Neural progenitor cell (in vitro differentiated cells): ENCODE data around the gene VPS16. TPM values are rescaled to one million over a fixed set of nuclear protein-coding genes. Genes with fewer than 3 reads are reported as not detected.

Experiments used
- DNase-seq: peaks from one replicate; pipeline ENCODE4 v3.0.0-alpha.2; 2016; ENCODE audit warnings: low spot score
- H2AFZ ChIP-seq: fragments of 200-600 bp; sonication (generic); replicated peaks from 2 replicates; pipeline ENCODE4 v1.6.1; 2016; ENCODE audit warnings: antibody characterized with exemption
- H3F3A ChIP-seq: fragments of 200-600 bp; sonication (generic); 2 replicates; pipeline ENCODE4 v1.6.1; 2016; ENCODE audit warnings: antibody characterized with exemption, low read depth
- H3K27ac ChIP-seq: fragments of 200-600 bp; sonication (generic); 2 replicates; pipeline ENCODE4 v1.5.1; 2016; ENCODE audit warnings: mild to moderate bottlenecking
- H3K27me3 ChIP-seq: fragments of 200-600 bp; sonication (generic); 2 replicates; pipeline ENCODE4 v1.6.1; 2016; ENCODE audit warnings: mild to moderate bottlenecking, moderate library complexity
- H3K36me3 ChIP-seq: fragments of 200-600 bp; sonication (generic); 2 replicates; pipeline ENCODE4 v1.5.1; 2016
- H3K4me1 ChIP-seq: fragments of 200-600 bp; sonication (generic); 2 replicates; pipeline ENCODE4 v1.6.1; 2016; ENCODE audit warnings: mixed run types
- H3K4me2 ChIP-seq: fragments of 200-600 bp; sonication (generic); 2 replicates; pipeline ENCODE4 v1.6.1; 2016
- H3K4me3 ChIP-seq: fragments of 200-600 bp; sonication (generic); 2 replicates; pipeline ENCODE4 v1.5.1; 2016
- H3K79me2 ChIP-seq: fragments of 200-600 bp; sonication (generic); 2 replicates; pipeline ENCODE4 v1.6.1; 2016; ENCODE audit warnings: low read depth
- H3K9ac ChIP-seq: fragments of 200-600 bp; sonication (generic); 2 replicates; pipeline ENCODE4 v1.6.1; 2016
- H3K9me3 ChIP-seq: fragments of 200-600 bp; sonication (generic); 2 replicates; pipeline ENCODE4 v1.5.1; 2016; ENCODE audit warnings: low read depth
- H4K20me1 ChIP-seq: fragments of 200-600 bp; sonication (generic); 2 replicates; pipeline ENCODE4 v1.6.1; 2016; ENCODE audit warnings: low read depth
- H3K27ac Mint-ChIP-seq: 3 replicates; pipeline ENCODE4 v1.8.0; 2021; ENCODE audit warnings: mixed read lengths
- H3K27me3 Mint-ChIP-seq: 2 replicates; pipeline ENCODE4 v1.8.0; 2022; ENCODE audit warnings: low read depth, mild to moderate bottlenecking, inconsistent platforms, moderate library complexity, mixed read lengths; ENCODE audit not compliant: insufficient read depth
- H3K36me3 Mint-ChIP-seq: 3 replicates; pipeline ENCODE4 v1.8.0; 2021; ENCODE audit warnings: mixed read lengths
- H3K4me1 Mint-ChIP-seq: 3 replicates; pipeline ENCODE4 v1.8.0; 2021; ENCODE audit warnings: mixed read lengths
- H3K4me3 Mint-ChIP-seq: 3 replicates; pipeline ENCODE4 v1.8.0; 2021; ENCODE audit warnings: mild to moderate bottlenecking, moderate library complexity, mixed read lengths
- H3K9me3 Mint-ChIP-seq: 3 replicates; pipeline ENCODE4 v1.8.0; 2020; ENCODE audit warnings: mixed read lengths
- EZH2 ChIP-seq: fragments of 200-600 bp; sonication (generic); IDR thresholded peaks from 2 replicates; pipeline ENCODE4 v1.6.1; 2017; ENCODE audit warnings: antibody characterized with exemption, mild to moderate bottlenecking, moderate library complexity
- EZH2phosphoT487 ChIP-seq: fragments of 200-600 bp; sonication (generic); IDR thresholded peaks from 2 replicates; pipeline ENCODE4 v1.6.1; 2017; ENCODE audit warnings: antibody characterized with exemption
- total RNA-seq: library from RNA; depleted of rRNA; stranded (reverse); fragments of >200 nt; gene quantifications from 2 replicates; pipeline ENCODE4 v1.2.3, GENCODE V29; 2015; ENCODE audit warnings: low replicate concordance
- TF ChIP-seq, protein P1 (sequence below): fragments of 200-600 bp; sonication (generic); IDR thresholded peaks from 2 replicates; pipeline ENCODE4 v1.5.1; 2017; ENCODE audit warnings: antibody characterized with exemption, mild to moderate bottlenecking

The VPS16 gene
- total RNA-seq, 1 donor from 2014 or later = 27.6 TPM

GRCh38 chr20:2873010-2873746 lies 32.6 kb downstream of the VPS16 start, which contains the start of gene PTPRA:
Gene PTPRA (plus strand): TSS chr20:2873481. CDS start chr20:2964278, 90,797 bp downstream.
- TF ChIP-seq, protein P1, sequence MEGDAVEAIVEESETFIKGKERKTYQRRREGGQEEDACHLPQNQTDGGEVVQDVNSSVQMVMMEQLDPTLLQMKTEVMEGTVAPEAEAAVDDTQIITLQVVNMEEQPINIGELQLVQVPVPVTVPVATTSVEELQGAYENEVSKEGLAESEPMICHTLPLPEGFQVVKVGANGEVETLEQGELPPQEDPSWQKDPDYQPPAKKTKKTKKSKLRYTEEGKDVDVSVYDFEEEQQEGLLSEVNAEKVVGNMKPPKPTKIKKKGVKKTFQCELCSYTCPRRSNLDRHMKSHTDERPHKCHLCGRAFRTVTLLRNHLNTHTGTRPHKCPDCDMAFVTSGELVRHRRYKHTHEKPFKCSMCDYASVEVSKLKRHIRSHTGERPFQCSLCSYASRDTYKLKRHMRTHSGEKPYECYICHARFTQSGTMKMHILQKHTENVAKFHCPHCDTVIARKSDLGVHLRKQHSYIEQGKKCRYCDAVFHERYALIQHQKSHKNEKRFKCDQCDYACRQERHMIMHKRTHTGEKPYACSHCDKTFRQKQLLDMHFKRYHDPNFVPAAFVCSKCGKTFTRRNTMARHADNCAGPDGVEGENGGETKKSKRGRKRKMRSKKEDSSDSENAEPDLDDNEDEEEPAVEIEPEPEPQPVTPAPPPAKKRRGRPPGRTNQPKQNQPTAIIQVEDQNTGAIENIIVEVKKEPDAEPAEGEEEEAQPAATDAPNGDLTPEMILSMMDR = no peak
- TF ChIP-seq EZH2phosphoT487 (no peak), EZH2 (no peak)
- peaks cover 50% of the 10 kb centered on the region for H3K4me1 Mint-ChIP-seq
- H3K4me3 Mint-ChIP-seq = peak within 1 kb of the TSS; percentile 94
- Histone ChIP-seq H3K4me2 (peak within 1 kb of the TSS; percentile 96), H3K4me1 (peaks cover 19% of the 10 kb centered on the region), H3K27ac (peak within 1 kb of the TSS; percentile 49), H2AFZ (peak within 1 kb of the TSS; percentile 92), H3F3A (peaks cover 25% of the 10 kb centered on the region), H3K79me2 (peaks cover 46% of the 10 kb centered on the region), H4K20me1 (peaks cover 28% of the 10 kb centered on the region), H3K9ac (peak within 1 kb of the TSS; percentile 69), H3K4me3 (peak within 1 kb of the TSS; percentile 100), H3K9me3 (no peaks in the 10 kb centered on the region), H3K36me3 (no peaks in the 10 kb centered on the region), H3K27me3 (peaks cover 24% of the 10 kb centered on the region)
- peaks cover 9% of the 10 kb centered on the region for H3K36me3 Mint-ChIP-seq
- H3K27ac Mint-ChIP-seq = no peak within 1 kb of the TSS
- H3K9me3 Mint-ChIP-seq = no peaks in the 10 kb centered on the region
- peaks cover 8% of the 10 kb centered on the region for H3K27me3 Mint-ChIP-seq
- DNase-seq = peak; percentile 97

DNA sequence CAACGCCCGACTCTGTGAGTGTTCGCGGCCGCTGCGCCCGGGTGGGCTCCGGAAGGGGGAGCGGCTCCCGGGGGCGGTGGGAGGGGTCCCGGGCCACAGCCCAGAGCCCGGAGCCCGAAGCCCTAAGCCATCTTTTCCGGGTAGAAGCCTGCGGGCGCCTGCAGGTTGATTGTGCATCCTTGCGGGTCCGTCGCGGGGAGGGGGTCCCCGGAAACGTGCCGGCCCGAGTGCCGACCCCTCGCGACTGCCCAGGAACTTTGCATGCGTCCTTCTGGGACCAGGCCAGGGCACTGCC lies 33.1 kb downstream of the VPS16 start:
- Histone ChIP-seq H4K20me1 (peaks cover 28% of the 10 kb centered on the region), H3K79me2 (peaks cover 51% of the 10 kb centered on the region), H3F3A (peaks cover 25% of the 10 kb centered on the region), H3K9ac (peak overlapping the region; percentile 69), H3K36me3 (no peaks in the 10 kb centered on the region), H3K4me3 (peak overlapping the region; percentile 100), H3K27ac (peak overlapping the region; percentile 49), H3K4me2 (peak overlapping the region; percentile 96), H2AFZ (peak overlapping the region; percentile 65), H3K27me3 (peaks cover 24% of the 10 kb centered on the region), H3K9me3 (no peaks in the 10 kb centered on the region), H3K4me1 (peaks cover 19% of the 10 kb centered on the region)
- peaks cover 9% of the 10 kb centered on the region for H3K36me3 Mint-ChIP-seq
- no peak overlapping the region for H3K27ac Mint-ChIP-seq
- TF ChIP-seq, protein P1 = no peak
- no peak for TF ChIP-seq EZH2phosphoT487
- no peak for TF ChIP-seq EZH2
- peak overlapping the region; percentile 94 for H3K4me3 Mint-ChIP-seq
- H3K4me1 Mint-ChIP-seq = peaks cover 50% of the 10 kb centered on the region
- peaks cover 8% of the 10 kb centered on the region for H3K27me3 Mint-ChIP-seq
- H3K9me3 Mint-ChIP-seq = no peaks in the 10 kb centered on the region
- DNase-seq = peak; percentile 91

GRCh38 chr20:2874456-2874855 lies 33.9 kb downstream of the VPS16 start:
- H3K4me1 Mint-ChIP-seq = peaks cover 46% of the 10 kb centered on the region
- Histone ChIP-seq H3F3A (peaks cover 25% of the 10 kb centered on the region), H2AFZ (no peak overlapping the region), H3K27me3 (peaks cover 24% of the 10 kb centered on the region), H4K20me1 (peaks cover 34% of the 10 kb centered on the region), H3K9ac (peak overlapping the region; percentile 69), H3K4me3 (peak overlapping the region; percentile 100), H3K9me3 (no peaks in the 10 kb centered on the region), H3K4me2 (peak overlapping the region; percentile 96), H3K36me3 (no peaks in the 10 kb centered on the region), H3K79me2 (peaks cover 59% of the 10 kb centered on the region), H3K27ac (no peak overlapping the region), H3K4me1 (peaks cover 19% of the 10 kb centered on the region)
- H3K27ac Mint-ChIP-seq = no peak overlapping the region
- H3K27me3 Mint-ChIP-seq = peaks cover 8% of the 10 kb centered on the region
- peak; percentile 20 for DNase-seq
- H3K36me3 Mint-ChIP-seq = peaks cover 9% of the 10 kb centered on the region
- peak overlapping the region; percentile 94 for H3K4me3 Mint-ChIP-seq
- no peaks in the 10 kb centered on the region for H3K9me3 Mint-ChIP-seq
- TF ChIP-seq EZH2 (no peak), EZH2phosphoT487 (no peak)

DNA sequence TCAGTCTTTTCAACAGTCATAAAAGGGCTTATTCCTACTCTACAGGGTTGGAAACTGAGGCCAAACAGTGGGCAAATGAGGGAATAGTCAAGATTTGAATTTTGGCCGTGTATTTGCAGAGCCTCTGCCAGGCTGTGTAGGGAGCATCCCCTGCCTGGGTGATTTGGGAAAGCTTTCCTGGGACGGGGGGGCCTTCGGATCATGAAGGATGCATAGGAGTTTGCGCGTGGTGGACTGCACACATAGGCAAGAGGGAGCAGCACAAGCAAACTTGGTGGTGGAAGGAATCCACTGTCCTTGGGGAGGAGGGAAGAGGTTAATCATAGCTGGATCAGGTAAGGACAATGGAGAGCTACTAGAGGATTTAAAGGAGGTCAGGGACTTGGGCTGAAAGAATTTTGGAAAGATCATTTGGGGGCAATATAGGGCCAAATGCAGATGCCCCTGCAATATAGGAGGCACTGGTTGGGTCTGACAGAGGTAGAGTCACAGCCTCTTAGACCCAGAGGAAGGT lies 35.2 kb downstream of the VPS16 start:
- peaks cover 72% of the 10 kb centered on the region for H3K79me2 ChIP-seq
- peaks cover 23% of the 10 kb centered on the region for H3K27me3 ChIP-seq
- no peak overlapping the region for H3K9ac ChIP-seq
- Mint-ChIP-seq H3K9me3 (no peaks in the 10 kb centered on the region), H3K36me3 (peaks cover 9% of the 10 kb centered on the region), H3K27ac (no peak overlapping the region), H3K27me3 (peaks cover 8% of the 10 kb centered on the region), H3K4me3 (peak overlapping the region; percentile 63), H3K4me1 (peaks cover 41% of the 10 kb centered on the region)
- TF ChIP-seq, protein P1 = no peak
- TF ChIP-seq EZH2 (no peak), EZH2phosphoT487 (no peak)
- H3K4me1 ChIP-seq = peaks cover 13% of the 10 kb centered on the region
- peaks cover 22% of the 10 kb centered on the region for H3F3A ChIP-seq
- no peak overlapping the region for H3K27ac ChIP-seq
- peak overlapping the region; percentile 100 for H3K4me3 ChIP-seq
- no peak overlapping the region for H2AFZ ChIP-seq
- peak overlapping the region; percentile 96 for H3K4me2 ChIP-seq
- no peaks in the 10 kb centered on the region for H3K9me3 ChIP-seq
- peaks cover 40% of the 10 kb centered on the region for H4K20me1 ChIP-seq
- no peaks in the 10 kb centered on the region for H3K36me3 ChIP-seq
- DNase-seq = no peak
